Uterus (tissue), 4 donors: ENCODE data around the gene UBTF. TPM values are rescaled to one million over a fixed set of nuclear protein-coding genes. Genes with fewer than 3 reads are reported as not detected.

Experiments used
- DNase-seq, 2 donors: peaks; one replicate each; pipeline ENCODE4 v3.0.0-alpha.2; 2019 to 2020
- H3K27ac ChIP-seq, 2 donors: fragments of 200-600 bp; sonication (generic); 1 replicate in 1 of 2; 2 replicates in 1 of 2; pipeline ENCODE4 v1.5.1; 2016 to 2018
- H3K27me3 ChIP-seq, 2 donors: fragments of 200-600 bp; sonication (generic); one replicate each; pipeline ENCODE4 v1.5.1; 2018 to 2019; ENCODE audit warnings: control low read depth in 1 of 2
- H3K36me3 ChIP-seq, 2 donors: fragments of 200-600 bp; sonication (generic); one replicate each; pipeline ENCODE4 v1.5.1; 2019; ENCODE audit warnings: control low read depth in 1 of 2
- H3K4me1 ChIP-seq, 2 donors: fragments of 200-600 bp; sonication (generic); one replicate each; pipeline ENCODE4 v1.5.1; 2018 to 2019; ENCODE audit warnings: control low read depth in 1 of 2
- H3K4me3 ChIP-seq, 2 donors: fragments of 200-600 bp; sonication (generic); 1 replicate in 1 of 2; 2 replicates in 1 of 2; pipeline ENCODE4 v1.5.1; 2018 to 2019; ENCODE audit warnings: mild to moderate bottlenecking in 1 of 2
- H3K9me3 ChIP-seq, 2 donors: fragments of 200-600 bp; sonication (generic); one replicate each; pipeline ENCODE4 v1.5.1; 2019; ENCODE audit warnings: control low read depth in 1 of 2
- POLR2A ChIP-seq, 2 donors: fragments of 450-650 bp; IDR thresholded peaks; one replicate each; pipeline ENCODE4 v1.6.1; 2016; ENCODE audit warnings: antibody characterized with exemption in 2 of 2, mild to moderate bottlenecking in 1 of 2, moderate library complexity in 1 of 2
- intact Hi-C: fragments of 100-400 bp; cut with DNase I; formaldehyde crosslinking; loops from one replicate; pipeline ENCODE4 v1.15.1; 2023; ENCODE audit warnings: low total_unique reads
- total RNA-seq, 4 donors: library from RNA; depleted of rRNA in 3 of 4; stranded (reverse); fragments of >200 nt in 3 of 4; gene quantifications; one replicate each; pipeline versions ENCODE4 v1.1.0 to v1.2.4, GENCODE V29; 2014 to 2023
- TF ChIP-seq, protein P1 (sequence below), 4 experiments: fragments of 200-600 bp in 2 of 4; fragments of 450-650 bp in 2 of 4; sonication (generic) in 2 of 4; IDR thresholded peaks; one replicate each; pipeline ENCODE4 v1.5.1; 2016 to 2019; ENCODE audit warnings: antibody characterized with exemption in 4 of 4, mild to moderate bottlenecking in 2 of 4, moderate library complexity in 1 of 4
- donor health status: DM: yes; HTN: yes; CAD: no.

The UBTF gene
- total RNA-seq, 4 donors from 2014 or later, result 17.4 to 124 (median 72.9) TPM

GRCh38 chr17:44212507-44213402 is 6.7 kb downstream of the UBTF start:
- no peak for DNase-seq
- TF ChIP-seq, protein P1, sequence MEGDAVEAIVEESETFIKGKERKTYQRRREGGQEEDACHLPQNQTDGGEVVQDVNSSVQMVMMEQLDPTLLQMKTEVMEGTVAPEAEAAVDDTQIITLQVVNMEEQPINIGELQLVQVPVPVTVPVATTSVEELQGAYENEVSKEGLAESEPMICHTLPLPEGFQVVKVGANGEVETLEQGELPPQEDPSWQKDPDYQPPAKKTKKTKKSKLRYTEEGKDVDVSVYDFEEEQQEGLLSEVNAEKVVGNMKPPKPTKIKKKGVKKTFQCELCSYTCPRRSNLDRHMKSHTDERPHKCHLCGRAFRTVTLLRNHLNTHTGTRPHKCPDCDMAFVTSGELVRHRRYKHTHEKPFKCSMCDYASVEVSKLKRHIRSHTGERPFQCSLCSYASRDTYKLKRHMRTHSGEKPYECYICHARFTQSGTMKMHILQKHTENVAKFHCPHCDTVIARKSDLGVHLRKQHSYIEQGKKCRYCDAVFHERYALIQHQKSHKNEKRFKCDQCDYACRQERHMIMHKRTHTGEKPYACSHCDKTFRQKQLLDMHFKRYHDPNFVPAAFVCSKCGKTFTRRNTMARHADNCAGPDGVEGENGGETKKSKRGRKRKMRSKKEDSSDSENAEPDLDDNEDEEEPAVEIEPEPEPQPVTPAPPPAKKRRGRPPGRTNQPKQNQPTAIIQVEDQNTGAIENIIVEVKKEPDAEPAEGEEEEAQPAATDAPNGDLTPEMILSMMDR (IDR thresholded peaks at IDR 0.05), result no peak
- TF ChIP-seq POLR2A (IDR thresholded peaks at IDR 0.05), result no peak
- peak overlapping the region in 1 of 2 donors; percentile 15 for H3K27ac ChIP-seq
- peaks cover 13 to 22% of the 10 kb centered on the region in 2 donors for H3K4me1 ChIP-seq
- no peaks in the 10 kb centered on the region for H3K36me3 ChIP-seq
- H3K9me3 ChIP-seq, result no peaks in the 10 kb centered on the region
- intact Hi-C loops, result loop anchor here (5.0 kb wide), 1 partner anchor 120 kb away; no protein-coding TSS in a partner anchor
- H3K4me3 ChIP-seq, result no peak overlapping the region
- no peaks in the 10 kb centered on the region for H3K27me3 ChIP-seq

DNA sequence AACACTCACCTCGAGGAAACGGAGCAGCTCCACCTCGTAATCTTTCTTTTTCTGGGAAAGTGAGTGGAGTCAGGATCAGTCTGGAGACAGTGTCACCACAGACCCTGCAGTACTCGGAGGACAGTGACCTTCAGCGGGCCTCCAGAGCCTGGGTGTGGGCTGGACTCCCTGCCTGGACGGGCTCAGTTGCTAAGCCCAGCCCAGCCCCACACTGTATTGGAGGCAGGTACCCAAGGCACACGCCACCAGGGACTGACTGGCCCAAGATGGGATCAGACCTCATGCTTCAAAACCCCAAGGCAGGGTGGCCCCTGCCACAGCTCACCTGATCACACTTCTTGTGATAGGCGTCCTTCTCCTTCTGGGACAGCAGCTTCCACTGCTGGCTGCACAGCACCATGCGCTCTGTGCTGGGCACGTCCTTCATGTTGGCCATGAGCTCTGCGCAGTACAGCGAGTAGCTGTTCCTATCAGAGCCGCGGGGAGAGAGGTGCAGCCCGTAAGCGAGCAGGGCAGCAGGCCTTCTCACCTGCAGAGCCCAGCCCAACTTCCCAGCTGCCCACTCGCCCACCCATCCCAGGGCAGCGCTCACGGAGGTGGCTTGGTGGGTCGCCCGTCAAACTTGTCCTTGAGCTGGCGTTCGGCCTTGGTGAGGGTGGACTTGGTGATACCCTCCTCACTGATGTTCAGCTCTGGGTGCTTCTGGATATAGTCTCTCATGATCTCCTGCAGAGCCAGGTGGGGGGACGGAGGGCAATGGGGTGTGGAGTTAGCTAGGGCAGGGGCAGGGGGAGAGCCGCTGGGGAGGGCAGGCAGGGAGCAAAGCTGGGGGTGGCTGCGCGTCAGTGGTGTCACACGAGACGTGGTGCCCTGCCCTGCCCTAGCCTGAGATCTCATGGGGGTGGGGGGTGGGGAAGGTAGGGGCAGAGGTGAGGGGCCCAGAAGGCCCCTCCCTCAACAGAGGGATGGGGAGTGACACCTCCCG is 7.9 kb downstream of the UBTF start:
- TF ChIP-seq, protein P1 (IDR thresholded peaks at IDR 0.05), result no peak
- no peak for TF ChIP-seq POLR2A (IDR thresholded peaks at IDR 0.05)
- DNase-seq, result no peak
- intact Hi-C loops, result loop anchor here (5.0 kb wide), 1 partner anchor 121 kb away; no protein-coding TSS in a partner anchor
- H3K27me3 ChIP-seq, result no peaks in the 10 kb centered on the region
- no peaks in the 10 kb centered on the region for H3K9me3 ChIP-seq
- no peak overlapping the region for H3K4me3 ChIP-seq
- H3K4me1 ChIP-seq, result peaks cover 2 to 14% of the 10 kb centered on the region in 2 donors
- H3K27ac ChIP-seq, result peak overlapping the region in 1 of 2 donors; percentile 65
- no peaks in the 10 kb centered on the region for H3K36me3 ChIP-seq

- H3K9me3 ChIP-seq, result no peaks in the 10 kb centered on the region
- intact Hi-C loops, result loop anchor here (5.0 kb wide), 1 partner anchor 122 kb away; no protein-coding TSS in a partner anchor
- H3K4me1 ChIP-seq, result peaks cover 0 to 14% of the 10 kb centered on the region in 2 donors
- no peak overlapping the region for H3K4me3 ChIP-seq
- TF ChIP-seq POLR2A (IDR thresholded peaks at IDR 0.05), result peak; percentile 43 to 45
- TF ChIP-seq, protein P1 (IDR thresholded peaks at IDR 0.05), result peak; percentile 97 to 100 (median 99)
- no peaks in the 10 kb centered on the region for H3K36me3 ChIP-seq
- H3K27ac ChIP-seq, result peak overlapping the region; percentile 51 to 65
- peak; percentile 84 to 89 for DNase-seq
- H3K27me3 ChIP-seq, result no peaks in the 10 kb centered on the region
Measured at GRCh38 chr17:44210342-44211192, 8.9 kb downstream of the UBTF start.

DNA sequence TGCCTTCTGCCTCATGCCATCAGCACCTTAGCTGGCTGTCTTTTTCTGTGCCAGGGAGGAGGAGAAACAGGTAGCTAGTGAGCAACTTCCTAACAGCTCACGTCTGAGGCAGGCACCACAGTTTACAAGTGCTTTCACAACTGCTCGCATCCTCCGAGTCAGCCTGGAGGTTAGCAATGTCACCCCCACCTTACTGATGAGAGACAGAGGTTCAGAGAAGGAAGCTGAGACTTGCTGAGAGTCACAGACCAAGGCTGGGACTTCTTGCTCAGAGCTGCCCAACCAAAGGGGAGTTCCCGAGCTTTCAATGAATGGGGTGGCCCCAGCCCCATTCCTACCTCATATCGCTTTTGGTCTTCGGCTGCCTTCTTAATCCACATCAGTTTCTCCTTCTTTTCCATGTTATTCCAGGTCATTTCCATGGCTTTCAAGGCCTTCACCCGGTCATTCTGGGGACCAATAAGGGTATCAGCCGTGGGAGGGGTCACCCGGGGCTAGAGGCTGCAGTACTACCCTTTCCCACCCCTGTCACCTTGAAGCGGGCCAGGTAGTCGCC is 9.6 kb downstream of the UBTF start:
- H3K27ac ChIP-seq, result peak overlapping the region; percentile 28 to 65
- H3K27me3 ChIP-seq, result no peaks in the 10 kb centered on the region
- no peaks in the 10 kb centered on the region for H3K36me3 ChIP-seq
- TF ChIP-seq POLR2A (IDR thresholded peaks at IDR 0.05), result no peak
- TF ChIP-seq, protein P1 (IDR thresholded peaks at IDR 0.05), result no peak
- no peak overlapping the region for H3K4me3 ChIP-seq
- no peak for DNase-seq
- H3K4me1 ChIP-seq, result peaks cover 0 to 14% of the 10 kb centered on the region in 2 donors
- intact Hi-C loops, result loop anchor here (5.0 kb wide), 1 partner anchor 122 kb away; no protein-coding TSS in a partner anchor
- no peaks in the 10 kb centered on the region for H3K9me3 ChIP-seq
